HG02623 (cell line): ENCODE data around the gene OTUD7B.
"Not testable (repeated sequence)": the region's sequence is repeated elsewhere in the genome, so short reads cannot be mapped to it uniquely, and the experiment has no call there.

Experiments used
- ATAC-seq: cut with Tn5 transposase; IDR thresholded peaks from one replicate; pipeline ENCODE4 v1.9.1; 2021; ENCODE audit warnings: moderate library complexity; ENCODE audit not compliant: unreplicated experiment

Gene OTUD7B

GRCh38 chr1:150010393-150011115 is at the start of gene OTUD7B:
OTUD7B (minus strand) TSS chr1:150010726; CDS start chr1:149977510, 33,216 bp downstream.
- peak; percentile 68 for ATAC-seq

GRCh38 chr1:150060260-150060659 is 49.7 kb upstream of the OTUD7B start:
- ATAC-seq = no peak

GRCh38 chr1:150056407-150056806 is 45.9 kb upstream of the OTUD7B start:
- no peak for ATAC-seq

GRCh38 chr1:150055507-150055906 is 45.0 kb upstream of the OTUD7B start:
- not testable (repeated sequence) for ATAC-seq

- no peak for ATAC-seq
These were observed 43.4 kb upstream of the OTUD7B start for GRCh38 chr1:150053926-150054325.

- not testable (repeated sequence) for ATAC-seq
These were observed 41.4 kb upstream of the OTUD7B start for GRCh38 chr1:150051905-150052412.

- no peak for ATAC-seq
These were observed 40.5 kb upstream of the OTUD7B start for GRCh38 chr1:150051089-150051373.

- ATAC-seq = no peak
These were observed 39.4 kb upstream of the OTUD7B start for GRCh38 chr1:150049926-150050325.

- ATAC-seq = no peak
These were observed 23.8 kb upstream of the OTUD7B start for GRCh38 chr1:150034336-150034735.

GRCh38 chr1:150028322-150028721 is 17.8 kb upstream of the OTUD7B start:
- ATAC-seq = no peak

GRCh38 chr1:150024156-150024555 is 13.6 kb upstream of the OTUD7B start:
- ATAC-seq = no peak

GRCh38 chr1:150022357-150022756 is 11.8 kb upstream of the OTUD7B start:
- ATAC-seq = no peak

- no peak for ATAC-seq
These were observed 10.7 kb upstream of the OTUD7B start for GRCh38 chr1:150021191-150021694.

GRCh38 chr1:150020711-150021110 is 10.2 kb upstream of the OTUD7B start:
- ATAC-seq = no peak

GRCh38 chr1:150018165-150018564 is 7.6 kb upstream of the OTUD7B start:
- ATAC-seq = no peak

GRCh38 chr1:150017206-150017750 is 6.8 kb upstream of the OTUD7B start:
- ATAC-seq = no peak

- no peak for ATAC-seq
These were observed 5.2 kb upstream of the OTUD7B start for GRCh38 chr1:150015651-150016131.

- no peak for ATAC-seq
These were observed 2.1 kb upstream of the OTUD7B start for GRCh38 chr1:150012611-150013010.

GRCh38 chr1:150009604-150010392 is 728 bp downstream of the OTUD7B start:
- peak; percentile 10 for ATAC-seq

- ATAC-seq = no peak
These were observed 1.8 kb downstream of the OTUD7B start for GRCh38 chr1:150008699-150009098.

GRCh38 chr1:150006881-150007421 is 3.6 kb downstream of the OTUD7B start:
- no peak for ATAC-seq
